HepG2 (cell line): ENCODE measurements around the gene UBP1. TPM values are rescaled to one million over a fixed set of nuclear protein-coding genes. Genes with fewer than 3 reads are reported as not detected.
"Not testable (repeated sequence)": the region's sequence is repeated elsewhere in the genome, so short reads cannot be mapped to it uniquely, and the experiment has no call there.

Source experiments
- ATAC-seq: fragments of 200-7000 bp; cut with Tn5 transposase; 3 replicates; pipeline ENCODE4 v1.9.1; 2020; ENCODE audit warnings: mild to moderate bottlenecking, moderate library complexity
- BruUV-seq: library from RNA; stranded (reverse); fragments of 400-500 nt; replicated peaks from 2 replicates; lab custom pipeline; 2021; lab: Mats Ljungman, UMichigan
- CTCF ChIA-PET: fragments of 300-600 bp; formaldehyde crosslinking; extraction: SDS; loops from one replicate; lab custom pipeline; 2021; ENCODE audit warnings: low total read pairs, inconsistent platforms, low intra/inter-chr PET ratio; lab: Yijun Ruan, JAX
- POLR2A ChIA-PET: fragments of 350-600 bp; sonication (Branson Sonifier 250); formaldehyde crosslinking; loops from one replicate; lab custom pipeline; 2020; ENCODE audit warnings: antibody characterized with exemption, inconsistent platforms; lab: Yijun Ruan, JAX
- DNase-seq: peaks from one replicate; pipeline ENCODE4 v3.0.0-alpha.2; 2015; ENCODE audit warnings: low spot score
- FAIRE-seq: peaks from 3 replicates; lab custom pipeline; 2011; peaks lifted over from hg19 to GRCh38; lab: Jason Lieb, UNC
- H2AFZ ChIP-seq: one replicate; pipeline ENCODE4 v1.6.1; 2011; ENCODE audit warnings: low read length, inconsistent platforms
- H3K27ac ChIP-seq: fragments of 300-600 bp; 3 replicates; pipeline ENCODE4 v1.8.0; 2011; ENCODE audit warnings: mixed run types, mild to moderate bottlenecking, mixed read lengths, low read length, inconsistent platforms; ENCODE audit not compliant: insufficient read depth; ENCODE audit errors: extremely low read length
- H3K27me3 ChIP-seq, 2 experiments: fragments of 200-600 bp in 1 of 2; 2 replicates in 1 of 2; 3 replicates in 1 of 2; pipeline versions ENCODE4 v1.6.0 to v1.8.0; 2011; ENCODE audit warnings: low read length in 2 of 2, mild to moderate bottlenecking in 2 of 2, moderate library complexity in 2 of 2, inconsistent platforms in 1 of 2; ENCODE audit not compliant: insufficient read depth in 2 of 2, control insufficient read depth in 1 of 2
- H3K36me3 ChIP-seq, 2 experiments: fragments of 200-600 bp in 1 of 2; replicated peaks in 1 of 2; 2 replicates in 1 of 2; 3 replicates in 1 of 2; pipeline versions ENCODE4 v1.5.1 to v1.8.0; 2011; ENCODE audit warnings: low read length in 2 of 2, inconsistent platforms in 1 of 2; ENCODE audit not compliant: insufficient read depth in 2 of 2, control insufficient read depth in 1 of 2
- H3K4me1 ChIP-seq: 2 replicates; pipeline ENCODE4 v1.5.1; 2012; ENCODE audit warnings: low read length, inconsistent platforms; ENCODE audit not compliant: insufficient read depth
- H3K4me2 ChIP-seq: 2 replicates; pipeline ENCODE4 v1.6.0; 2011; ENCODE audit warnings: low read depth, low read length, inconsistent platforms
- H3K4me3 ChIP-seq, 3 experiments: fragments of 200-600 bp in 1 of 3; sonication (generic), shearing (Covaris generic) in 1 of 3; replicated peaks in 1 of 3; 2 replicates each; pipeline ENCODE4 v1.5.1; 2011 to 2016; ENCODE audit warnings: low read length in 3 of 3, inconsistent platforms in 2 of 3, low read depth in 2 of 3, mild to moderate bottlenecking in 2 of 3, control low read depth in 1 of 3, mixed read lengths in 1 of 3; ENCODE audit not compliant: insufficient read depth in 1 of 3
- H3K79me2 ChIP-seq: one replicate; pipeline ENCODE4 v1.6.1; 2011; ENCODE audit warnings: low read length, inconsistent platforms; ENCODE audit not compliant: insufficient read depth
- H3K9ac ChIP-seq: 2 replicates; pipeline ENCODE4 v1.6.0; 2011; ENCODE audit warnings: mild to moderate bottlenecking, low read depth, low read length, inconsistent platforms; ENCODE audit not compliant: insufficient read depth
- H3K9me3 ChIP-seq: 2 replicates; pipeline ENCODE4 v1.5.1; 2012; ENCODE audit warnings: mild to moderate bottlenecking, low read length
- H4K20me1 ChIP-seq: 2 replicates; pipeline ENCODE4 v1.6.0; 2011; ENCODE audit warnings: inconsistent platforms, mild to moderate bottlenecking, low read length, moderate library complexity; ENCODE audit not compliant: insufficient read depth
- in situ Hi-C: cut with HindIII; loops from 2 replicates; pipeline ENCODE4 v1.10.0; 2017; ENCODE audit warnings: low pct_unique_long_range_greater_than_20kb; ENCODE audit not compliant: extremely low pct_ligation_motif_present
- intact Hi-C: fragments of 100-400 bp; cut with micrococcal nuclease; formaldehyde crosslinking; loops from one replicate; pipeline ENCODE4 v1.10.0; 2022; ENCODE audit not compliant: unreplicated experiment
- polyA plus RNA-seq, 8 experiments: library from polyadenylated mRNA; depleted of rRNA in 3 of 8; stranded (reverse) in 7 of 8; unstranded in 1 of 8; fragments of >200 nt; fragmentation: Illumina TruSeq in 4 of 8; extraction: Trizol in 4 of 8; gene quantifications; 2 replicates each; pipeline versions ENCODE4 v1.2.1 to v1.2.3, GENCODE V29; 2011 to 2016; ENCODE audit warnings: low read depth in 4 of 8, missing spikeins in 1 of 8, mixed read lengths in 1 of 8; ENCODE audit not compliant: insufficient read depth in 1 of 8
- small RNA-seq, 3 experiments: library from RNA; depleted of rRNA; stranded (forward); fragments of <200 nt; gene quantifications; one replicate each; pipeline ENCODE3, GENCODE V24; 2012; ENCODE audit warnings: low read depth in 2 of 3, low replicate concordance in 1 of 3; ENCODE audit not compliant: insufficient read length in 3 of 3, insufficient read depth in 2 of 3
- total RNA-seq, 5 experiments: library from RNA; depleted of rRNA; stranded (reverse); fragments of >200 nt; fragmentation: Illumina TruSeq; extraction: Trizol; gene quantifications; 2 replicates each; pipeline ENCODE4 v1.2.3, GENCODE V29; 2016; ENCODE audit warnings: low read depth in 1 of 5

The UBP1 gene
- total and polyA plus RNA-seq, 2 of the 13 experiments (the other 11 are each of a cell fraction or from before 2014, with no cell fraction given) = 48.3 to 79.9 TPM

DNA sequence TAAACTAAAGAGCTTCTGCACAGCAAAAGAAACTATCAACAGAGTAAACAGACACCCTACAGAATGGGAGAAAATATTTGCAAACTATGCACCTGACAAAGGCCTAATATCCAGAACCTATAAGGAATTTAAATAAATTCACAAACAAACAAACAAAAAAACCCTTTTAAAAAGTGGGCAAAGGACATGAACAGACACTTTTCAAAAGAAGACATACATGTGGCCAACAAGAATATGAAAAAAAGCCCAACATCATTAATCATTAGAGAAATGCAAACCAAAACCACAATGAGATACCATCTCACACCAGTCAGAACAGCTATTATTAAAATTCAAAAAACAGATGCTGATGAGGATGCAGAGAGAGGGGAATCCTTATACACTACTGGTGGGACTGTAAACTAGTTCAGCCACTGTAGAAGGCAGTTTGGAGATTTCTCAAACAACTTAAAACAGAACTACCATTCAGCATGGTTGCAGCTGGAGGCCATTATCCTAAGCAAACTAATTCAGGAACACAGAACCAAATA, 101.2 kb downstream of the UBP1 start:
- H3K27me3 ChIP-seq, H3K4me2 ChIP-seq, in situ Hi-C loops, DNase-seq, H3K9me3 ChIP-seq, intact Hi-C loops, H4K20me1 ChIP-seq, FAIRE-seq, BruUV-seq, H3K79me2 ChIP-seq, H3K4me1 ChIP-seq, H3K4me3 ChIP-seq, H3K27ac ChIP-seq, H3K36me3 ChIP-seq, H3K9ac ChIP-seq, CTCF ChIA-PET, ATAC-seq, POLR2A ChIA-PET, H2AFZ ChIP-seq: not testable (repeated sequence)

Small RNAs within 50 kb of the gene (small RNA-seq; reads per million reads assigned to genes)
- gene RNU7-110P = 0 reads per million in 3 experiments

Other genes with a start within 250 kb of the UBP1 start
- not detected in 2 replicates for gene SUSD5, start 221.6 kb downstream of the UBP1 start, total RNA-seq (2016; rRNA removed; fragmentation: Illumina TruSeq; extraction: Trizol)
- not detected in 2 replicates for gene SUSD5, start 221.6 kb downstream of the UBP1 start, polyA plus RNA-seq (2011; rRNA removed)
- 1.2 and 1.8 TPM in 2 replicates for gene FBXL2, start 163.0 kb downstream of the UBP1 start, total RNA-seq (2016; rRNA removed; fragmentation: Illumina TruSeq; extraction: Trizol)
- 5.0 and 6.9 TPM in 2 replicates for gene FBXL2, start 163.0 kb downstream of the UBP1 start, polyA plus RNA-seq (2011; rRNA removed)